Neuronal stem cell (in vitro differentiated cells): ENCODE results near the gene KRT7.
A peak's percentile ranks its signal among the peaks of the same experiment; 100 is the strongest.

Experiments
- DNase-seq: peaks from one replicate; pipeline ENCODE4 v3.0.0-alpha.2; 2013; ENCODE audit warnings: low spot score
- H2AFZ ChIP-seq: one replicate; pipeline ENCODE4 v1.6.1; 2013; ENCODE audit warnings: mild to moderate bottlenecking, low read length, inconsistent platforms
- H2AK5ac ChIP-seq: 2 replicates; pipeline ENCODE4 v1.6.1; 2013; ENCODE audit warnings: low read depth, mild to moderate bottlenecking, inconsistent platforms, low read length, moderate library complexity, mixed read lengths
- H2BK120ac ChIP-seq: 2 replicates; pipeline ENCODE4 v1.6.1; 2013; ENCODE audit warnings: low read depth, mild to moderate bottlenecking, inconsistent platforms, low read length, moderate library complexity, mixed read lengths
- H2BK12ac ChIP-seq: one replicate; pipeline ENCODE4 v1.6.1; 2013; ENCODE audit warnings: low read length, inconsistent platforms
- H2BK15ac ChIP-seq: 2 replicates; pipeline ENCODE4 v1.6.1; 2013; ENCODE audit warnings: mild to moderate bottlenecking, low read length, inconsistent platforms, mixed read lengths
- H2BK5ac ChIP-seq: one replicate; pipeline ENCODE4 v1.6.1; 2013; ENCODE audit warnings: inconsistent platforms, mild to moderate bottlenecking, low read length, moderate library complexity
- H3K14ac ChIP-seq: one replicate; pipeline ENCODE4 v1.6.1; 2013; ENCODE audit warnings: low read length, inconsistent platforms
- H3K18ac ChIP-seq: 2 replicates; pipeline ENCODE4 v1.6.1; 2013; ENCODE audit warnings: low read length, inconsistent platforms
- H3K23ac ChIP-seq: 2 replicates; pipeline ENCODE4 v1.6.1; 2013; ENCODE audit warnings: low read depth, mild to moderate bottlenecking, mixed read lengths, low read length, inconsistent platforms; ENCODE audit not compliant: poor library complexity
- H3K27ac ChIP-seq: replicated peaks from 3 replicates; pipeline ENCODE4 v1.5.1; 2013; ENCODE audit warnings: low read length, inconsistent platforms
- H3K27me3 ChIP-seq, 3 experiments: 2 replicates each; pipeline ENCODE4 v1.6.1; 2013; ENCODE audit warnings: low read length in 3 of 3, mild to moderate bottlenecking in 2 of 3, inconsistent platforms in 1 of 3, low read depth in 1 of 3, mixed read lengths in 1 of 3, moderate library complexity in 1 of 3; ENCODE audit not compliant: control insufficient read depth in 3 of 3, insufficient read depth in 3 of 3
- H3K36me3 ChIP-seq, 2 donors: replicated peaks in 1 of 2; 2 replicates each; pipeline ENCODE4 v1.6.1; 2013; ENCODE audit warnings: low read length in 2 of 2; ENCODE audit not compliant: control insufficient read depth in 2 of 2, insufficient read depth in 2 of 2
- H3K4ac ChIP-seq: 2 replicates; pipeline ENCODE4 v1.6.1; 2013; ENCODE audit warnings: inconsistent platforms, mild to moderate bottlenecking, low read length, moderate library complexity
- H3K4me1 ChIP-seq, 2 donors: 1 replicate in 1 of 2; 2 replicates in 1 of 2; pipeline ENCODE4 v1.6.1; 2013; ENCODE audit warnings: low read length in 2 of 2, low read depth in 1 of 2; ENCODE audit not compliant: control insufficient read depth in 2 of 2, insufficient read depth in 1 of 2
- H3K4me2 ChIP-seq: one replicate; pipeline ENCODE4 v1.6.1; 2013; ENCODE audit warnings: mild to moderate bottlenecking, low read length, inconsistent platforms; ENCODE audit not compliant: insufficient read depth, poor library complexity, severe bottlenecking
- H3K4me3 ChIP-seq, 2 donors: 2 replicates each; pipeline ENCODE4 v1.5.1; 2013; ENCODE audit warnings: low read length in 2 of 2, mild to moderate bottlenecking in 2 of 2, inconsistent platforms in 1 of 2, moderate library complexity in 1 of 2
- H3K79me1 ChIP-seq: one replicate; pipeline ENCODE4 v1.6.1; 2013; ENCODE audit warnings: low read depth, mild to moderate bottlenecking, inconsistent platforms, low read length, moderate library complexity
- H3K9ac ChIP-seq: one replicate; pipeline ENCODE4 v1.6.1; 2013; ENCODE audit warnings: mild to moderate bottlenecking, low read depth, low read length, inconsistent platforms; ENCODE audit not compliant: poor library complexity
- H3K9me3 ChIP-seq, 2 donors: replicated peaks in 1 of 2; 2 replicates each; pipeline versions ENCODE3 to v1.6.1; 2013; ENCODE audit warnings: low read length in 2 of 2, mild to moderate bottlenecking in 2 of 2, inconsistent platforms in 1 of 2, low read depth in 1 of 2, mixed read lengths in 1 of 2, moderate library complexity in 1 of 2; ENCODE audit not compliant: control insufficient read depth in 2 of 2, insufficient read depth in 1 of 2
- H4K8ac ChIP-seq: one replicate; pipeline ENCODE4 v1.6.1; 2013; ENCODE audit warnings: low read depth, mild to moderate bottlenecking, inconsistent platforms, low read length, moderate library complexity
- H4K91ac ChIP-seq: one replicate; pipeline ENCODE4 v1.6.1; 2013; ENCODE audit warnings: low read length, low read depth, mild to moderate bottlenecking, inconsistent platforms; ENCODE audit not compliant: poor library complexity
- WGBS, 2 donors: extraction: QIAGEN DNeasy Blood & Tissue Kit; methylation state at CpG; one replicate each; pipeline ENCODE4 v1.1.7; 2013; ENCODE audit warnings: missing lambda C conversion rate in 2 of 2, mixed read lengths in 1 of 2; ENCODE audit not compliant: insufficient read length in 2 of 2, insufficient replicate concordance in 1 of 2; ENCODE audit errors: extremely low coverage in 2 of 2; 5-methylcytosine and 5-hydroxymethylcytosine counted together

Gene KRT7

DNA sequence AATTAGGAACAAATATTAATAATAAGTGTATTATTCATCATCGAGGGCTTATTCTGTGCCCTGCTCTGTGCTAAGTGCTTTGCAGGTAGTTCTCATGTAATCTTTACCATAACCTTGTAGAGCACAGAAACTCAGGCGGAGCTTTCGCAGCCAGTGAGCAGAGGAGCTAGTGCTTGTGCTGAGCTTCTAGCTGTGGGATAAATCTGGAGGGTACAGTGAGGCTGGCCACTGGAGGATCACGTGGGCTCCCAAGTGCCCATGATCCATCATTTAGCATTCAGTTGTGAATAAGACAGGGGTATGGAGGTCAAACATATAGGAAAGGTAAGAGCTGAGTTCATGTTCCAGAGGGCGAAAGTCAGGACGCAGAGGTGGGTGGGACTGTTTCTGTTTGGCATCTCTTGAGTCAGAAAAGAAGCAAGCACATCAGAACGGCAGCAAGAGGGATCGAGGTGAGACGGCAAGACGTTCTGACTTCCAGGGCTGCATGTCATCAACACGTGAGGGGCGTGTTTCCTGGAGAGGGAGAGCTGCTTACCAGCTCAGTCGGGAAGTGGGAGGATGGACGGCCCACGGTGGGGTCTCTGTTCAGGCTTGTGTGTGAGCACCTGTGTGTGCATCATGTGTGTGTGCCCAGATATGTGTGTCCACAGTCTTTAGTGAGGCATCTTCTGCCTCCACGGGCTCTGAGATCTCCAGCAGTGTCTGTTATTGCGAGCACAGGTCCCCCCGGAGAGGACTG is 24.4 kb upstream of the KRT7 start:
- Histone ChIP-seq H2AK5ac (no peak overlapping the region), H2BK120ac (no peak overlapping the region), H3K4ac (no peak overlapping the region), H3K4me1 (peaks cover 0 to 6% of the 10 kb centered on the region in 2 donors), H3K23ac (no peak overlapping the region), H3K27ac (no peak overlapping the region), H3K4me2 (no peak overlapping the region), H2AFZ (no peak overlapping the region), H2BK15ac (no peak overlapping the region), H2BK5ac (no peak overlapping the region), H3K9ac (no peak overlapping the region), H3K9me3 (no peaks in the 10 kb centered on the region), H4K8ac (peak overlapping the region; percentile 44), H3K4me3 (no peak overlapping the region), H3K27me3 (peaks cover 0 to 35% (median 0%) of the 10 kb centered on the region in 3 experiments), H3K14ac (no peak overlapping the region), H3K36me3 (no peaks in the 10 kb centered on the region), H3K18ac (peak overlapping the region; percentile 13), H4K91ac (no peak overlapping the region), H2BK12ac (no peak overlapping the region), H3K79me1 (no peaks in the 10 kb centered on the region)
- no peak for DNase-seq
- no CpG with 5 or more reads among the region's 18 CpGs for WGBS, 2 donors

- Histone ChIP-seq H2BK5ac (no peak overlapping the region), H3K36me3 (no peaks in the 10 kb centered on the region), H3K18ac (peak overlapping the region; percentile 55), H3K79me1 (no peaks in the 10 kb centered on the region), H3K27me3 (peaks cover 0 to 34% (median 0%) of the 10 kb centered on the region in 3 experiments), H2AK5ac (no peak overlapping the region), H2BK12ac (no peak overlapping the region), H3K23ac (no peak overlapping the region), H3K4me2 (no peak overlapping the region), H4K8ac (no peak overlapping the region), H3K4ac (no peak overlapping the region), H4K91ac (no peak overlapping the region), H2BK120ac (no peak overlapping the region), H2BK15ac (no peak overlapping the region), H2AFZ (no peak overlapping the region), H3K4me1 (peaks cover 0 to 7% of the 10 kb centered on the region in 2 donors), H3K9me3 (peaks cover 0 to 2% of the 10 kb centered on the region in 2 donors), H3K14ac (no peak overlapping the region), H3K9ac (no peak overlapping the region), H3K4me3 (no peak overlapping the region), H3K27ac (no peak overlapping the region)
- no peak for DNase-seq
- WGBS, 2 donors: no CpG with 5 or more reads among the region's 8 CpGs
Observed at GRCh38 chr12:52209321-52209720, 23.7 kb upstream of the KRT7 start.

DNA sequence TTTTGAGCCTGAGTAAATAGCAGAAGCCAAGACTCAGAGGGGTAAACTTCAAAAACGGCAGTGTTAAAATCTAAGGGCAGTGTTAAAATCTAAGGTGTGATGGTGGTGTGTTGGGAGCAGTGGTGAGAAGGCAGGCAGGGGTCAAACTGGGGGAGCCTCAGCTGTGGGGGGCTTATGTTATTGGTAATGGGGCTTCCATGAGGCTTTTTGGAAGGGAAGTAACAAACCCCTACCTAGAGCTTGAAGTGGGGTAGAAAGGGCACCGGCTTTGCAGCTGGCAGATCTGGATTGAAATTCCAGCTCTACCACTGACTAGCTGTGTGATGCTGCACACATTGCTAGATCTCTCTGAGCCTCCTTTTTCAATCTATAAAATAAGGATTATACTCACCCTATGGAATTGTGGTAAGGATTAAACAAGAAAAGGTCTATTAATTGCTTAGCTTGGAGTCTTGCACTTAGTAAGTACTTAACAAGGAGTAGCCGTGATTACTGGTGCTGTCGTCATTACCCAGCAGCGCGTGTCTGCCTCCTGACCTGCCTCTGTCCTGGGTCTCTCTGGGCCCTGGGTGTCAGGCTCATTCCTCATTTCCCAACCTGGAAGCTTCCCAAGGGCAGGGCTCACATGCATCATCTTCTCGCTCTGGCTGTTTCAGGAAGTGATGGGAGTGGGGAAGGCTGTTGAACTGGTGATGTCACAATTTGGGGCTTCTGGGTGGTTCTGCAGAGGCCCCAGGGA is 22.7 kb upstream of the KRT7 start:
- Histone ChIP-seq H2BK12ac (no peak overlapping the region), H4K8ac (no peak overlapping the region), H2AFZ (no peak overlapping the region), H2AK5ac (peak overlapping the region; percentile 43), H3K18ac (peak overlapping the region; percentile 22), H2BK120ac (no peak overlapping the region), H3K79me1 (no peaks in the 10 kb centered on the region), H4K91ac (no peak overlapping the region), H3K14ac (no peak overlapping the region), H3K4ac (no peak overlapping the region), H2BK15ac (no peak overlapping the region), H2BK5ac (peak overlapping the region; percentile 31), H3K9ac (no peak overlapping the region), H3K23ac (no peak overlapping the region), H3K27ac (no peak overlapping the region), H3K9me3 (peaks cover 0 to 2% of the 10 kb centered on the region in 2 donors), H3K4me3 (no peak overlapping the region), H3K4me2 (no peak overlapping the region), H3K27me3 (peaks cover 0 to 31% (median 0%) of the 10 kb centered on the region in 3 experiments), H3K36me3 (no peaks in the 10 kb centered on the region), H3K4me1 (peaks cover 0 to 7% of the 10 kb centered on the region in 2 donors)
- no CpG with 5 or more reads among the region's 7 CpGs for WGBS, 2 donors
- no peak for DNase-seq
